ENCODE results near the gene DENND1A. TPM values are rescaled to one million over a fixed set of nuclear protein-coding genes. Genes with fewer than 3 reads are reported as not detected.

DENND1A gene
- total RNA-seq, 4 donors from 2014 or later = 19.2 to 26.9 (median 24.0) TPM

GRCh38 chr9:123345567-123345955 lies 584.4 kb downstream of the DENND1A start:
- H3K36me3 ChIP-seq = no peaks in the 10 kb centered on the region
- no peak overlapping the region for H3K4me3 ChIP-seq
- peaks cover 6 to 21% (median 15%) of the 10 kb centered on the region in 4 donors for H3K4me1 ChIP-seq
- TF ChIP-seq POLR2A (IDR thresholded peaks at IDR 0.05; ENCODE audit: low read depth) (no peak), POLR2AphosphoS5 (IDR thresholded peaks at IDR 0.05) (peak; percentile 13 to 58)
- H3K9me3 ChIP-seq = no peaks in the 10 kb centered on the region
- DNase-seq (ENCODE audit: extremely low spot score) = no peak
- peaks cover 0 to 12% (median 0%) of the 10 kb centered on the region in 4 donors for H3K27me3 ChIP-seq
- WGBS = 33% methylated on average over 6 of the region's 6 CpGs
- intact Hi-C loops (cut with DNase I) = loop anchor here (5.0 to 10.0 kb wide), 3 partner anchors 78 to 341 kb away; partner anchors contain the start of gene STRBP
- H3K27ac ChIP-seq (replicated peaks in 1 of 4) = peak overlapping the region in 3 of 4 donors; percentile 20 to 50 (median 35)

- Histone ChIP-seq H3K4me1 (peaks cover 7 to 26% (median 23%) of the 10 kb centered on the region in 4 donors), H3K27me3 (peaks cover 0 to 7% (median 0%) of the 10 kb centered on the region in 4 donors), H3K4me3 (no peak overlapping the region), H3K27ac (replicated peaks in 1 of 4) (no peak overlapping the region), H3K36me3 (no peaks in the 10 kb centered on the region), H3K9me3 (no peaks in the 10 kb centered on the region)
- intact Hi-C loops (cut with DNase I) = loop anchor here (10.0 kb wide), 1 partner anchor 340 kb away; no protein-coding TSS in a partner anchor
- no peak for DNase-seq (ENCODE audit: extremely low spot score)
- TF ChIP-seq POLR2AphosphoS5 (IDR thresholded peaks at IDR 0.05) (no peak), EP300 (IDR thresholded peaks at IDR 0.05) (no peak), POLR2A (IDR thresholded peaks at IDR 0.05; ENCODE audit: low read depth) (no peak), CTCF (IDR thresholded peaks at IDR 0.05) (no peak)
- WGBS = 91% methylated on average over 9 of the region's 9 CpGs
These were observed 585.6 kb downstream of the DENND1A start for GRCh38 chr9:123344192-123344949.

GRCh38 chr9:123343443-123344191 lies 586.3 kb downstream of the DENND1A start:
- no peak for DNase-seq (ENCODE audit: extremely low spot score)
- no peak overlapping the region for H3K27ac ChIP-seq (replicated peaks in 1 of 4)
- H3K27me3 ChIP-seq = no peaks in the 10 kb centered on the region
- no peaks in the 10 kb centered on the region for H3K36me3 ChIP-seq
- WGBS = 55% methylated on average over 7 of the region's 13 CpGs
- intact Hi-C loops (cut with DNase I) = loop anchor here (10.0 kb wide), 1 partner anchor 339 kb away; no protein-coding TSS in a partner anchor
- no peaks in the 10 kb centered on the region for H3K9me3 ChIP-seq
- no peak for TF ChIP-seq CTCF (IDR thresholded peaks at IDR 0.05)
- TF ChIP-seq POLR2AphosphoS5 (IDR thresholded peaks at IDR 0.05) = no peak
- no peak for TF ChIP-seq EP300 (IDR thresholded peaks at IDR 0.05)
- no peak for TF ChIP-seq POLR2A (IDR thresholded peaks at IDR 0.05; ENCODE audit: low read depth)
- peaks cover 7 to 30% (median 24%) of the 10 kb centered on the region in 4 donors for H3K4me1 ChIP-seq
- H3K4me3 ChIP-seq = no peak overlapping the region

- Histone ChIP-seq H3K4me1 (peaks cover 7 to 30% (median 24%) of the 10 kb centered on the region in 4 donors), H3K27me3 (no peaks in the 10 kb centered on the region), H3K36me3 (no peaks in the 10 kb centered on the region), H3K27ac (replicated peaks in 1 of 4) (no peak overlapping the region), H3K4me3 (no peak overlapping the region), H3K9me3 (no peaks in the 10 kb centered on the region)
- DNase-seq (ENCODE audit: extremely low spot score) = no peak
- TF ChIP-seq EP300 (IDR thresholded peaks at IDR 0.05) (no peak), POLR2AphosphoS5 (IDR thresholded peaks at IDR 0.05) (no peak), CTCF (IDR thresholded peaks at IDR 0.05) (no peak), POLR2A (IDR thresholded peaks at IDR 0.05; ENCODE audit: low read depth) (no peak)
- 88% methylated on average over 5 of the region's 5 CpGs for WGBS
- intact Hi-C loops (cut with DNase I) = loop anchor here (10.0 kb wide), 1 partner anchor 337 kb away; no protein-coding TSS in a partner anchor
These were observed 587.7 kb downstream of the DENND1A start for GRCh38 chr9:123342247-123342646.

- DNase-seq (ENCODE audit: extremely low spot score) = no peak
- no peaks in the 10 kb centered on the region for H3K36me3 ChIP-seq
- H3K27me3 ChIP-seq = no peaks in the 10 kb centered on the region
- no peak overlapping the region for H3K27ac ChIP-seq (replicated peaks in 1 of 4)
- intact Hi-C loops (cut with DNase I) = loop anchor here (10.0 kb wide), 1 partner anchor 337 kb away; no protein-coding TSS in a partner anchor
- no peaks in the 10 kb centered on the region for H3K9me3 ChIP-seq
- H3K4me3 ChIP-seq = no peak overlapping the region
- TF ChIP-seq POLR2A (IDR thresholded peaks at IDR 0.05; ENCODE audit: low read depth) (no peak), EP300 (IDR thresholded peaks at IDR 0.05) (no peak), POLR2AphosphoS5 (IDR thresholded peaks at IDR 0.05) (no peak), CTCF (IDR thresholded peaks at IDR 0.05) (no peak)
- WGBS = 72% methylated on average over 6 of the region's 6 CpGs
- H3K4me1 ChIP-seq = peaks cover 7 to 30% (median 24%) of the 10 kb centered on the region in 4 donors
These were observed 588.1 kb downstream of the DENND1A start for GRCh38 chr9:123341816-123342215.
